Measurements from ENCODE around the gene PGD.

GRCh38 chr1:10429868-10430215, 31.0 kb downstream of the PGD start:
- TF ChIP-seq POLR2A (IDR thresholded peaks at IDR 0.05): no peak
- TF ChIP-seq POLR2AphosphoS5 (IDR thresholded peaks at IDR 0.05): no peak
- TF ChIP-seq CTCF (IDR thresholded peaks at IDR 0.05): no peak
- TF ChIP-seq EP300 (IDR thresholded peaks at IDR 0.05): no peak

Data from suprapubic skin (tissue), 4 donors.